ENCODE data around the gene ELAVL2. TPM values are rescaled to one million over a fixed set of nuclear protein-coding genes. Genes with fewer than 3 reads are reported as not detected.

The ELAVL2 gene
- total and polyA plus RNA-seq, 2 of the 4 experiments (the other 2 are of a cell fraction), result 0.36 TPM; not detected in 1

- TF ChIP-seq POLR2A (IDR thresholded peaks at IDR 0.05; ENCODE audit: low read depth, low read length), result no peak
- TF ChIP-seq MXI1 (IDR thresholded peaks at IDR 0.05; ENCODE audit: borderline replicate concordance, low read depth, low read length), result no peak
- no peak for TF ChIP-seq CTCF (conservative IDR thresholded peaks at IDR 0.05; ENCODE audit: low read depth, low read length)
- TF ChIP-seq, protein P1, sequence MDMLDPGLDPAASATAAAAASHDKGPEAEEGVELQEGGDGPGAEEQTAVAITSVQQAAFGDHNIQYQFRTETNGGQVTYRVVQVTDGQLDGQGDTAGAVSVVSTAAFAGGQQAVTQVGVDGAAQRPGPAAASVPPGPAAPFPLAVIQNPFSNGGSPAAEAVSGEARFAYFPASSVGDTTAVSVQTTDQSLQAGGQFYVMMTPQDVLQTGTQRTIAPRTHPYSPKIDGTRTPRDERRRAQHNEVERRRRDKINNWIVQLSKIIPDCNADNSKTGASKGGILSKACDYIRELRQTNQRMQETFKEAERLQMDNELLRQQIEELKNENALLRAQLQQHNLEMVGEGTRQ (IDR thresholded peaks at IDR 0.05; ENCODE audit: low read depth, low read length), result no peak
- TF ChIP-seq CHD1 (IDR thresholded peaks at IDR 0.05; ENCODE audit: low read depth, low read length), result no peak
- TF ChIP-seq, protein P2, sequence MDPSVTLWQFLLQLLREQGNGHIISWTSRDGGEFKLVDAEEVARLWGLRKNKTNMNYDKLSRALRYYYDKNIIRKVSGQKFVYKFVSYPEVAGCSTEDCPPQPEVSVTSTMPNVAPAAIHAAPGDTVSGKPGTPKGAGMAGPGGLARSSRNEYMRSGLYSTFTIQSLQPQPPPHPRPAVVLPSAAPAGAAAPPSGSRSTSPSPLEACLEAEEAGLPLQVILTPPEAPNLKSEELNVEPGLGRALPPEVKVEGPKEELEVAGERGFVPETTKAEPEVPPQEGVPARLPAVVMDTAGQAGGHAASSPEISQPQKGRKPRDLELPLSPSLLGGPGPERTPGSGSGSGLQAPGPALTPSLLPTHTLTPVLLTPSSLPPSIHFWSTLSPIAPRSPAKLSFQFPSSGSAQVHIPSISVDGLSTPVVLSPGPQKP (IDR thresholded peaks at IDR 0.05; ENCODE audit: borderline replicate concordance, low read depth, low read length), result no peak
- TF ChIP-seq CEBPB (IDR thresholded peaks at IDR 0.05; ENCODE audit: low read depth, low read length), result no peak
- no peak for TF ChIP-seq BHLHE40 (IDR thresholded peaks at IDR 0.05; ENCODE audit: low read depth, low read length)
- TF ChIP-seq NFE2L2 (IDR thresholded peaks at IDR 0.05; ENCODE audit: low read depth, low read length), result no peak
- no peak for TF ChIP-seq RFX5 (IDR thresholded peaks at IDR 0.05; ENCODE audit: low read depth, low read length)
- no peak for TF ChIP-seq RCOR1 (IDR thresholded peaks at IDR 0.05; ENCODE audit: insufficient replicate concordance, low read length)
- TF ChIP-seq RAD21 (IDR thresholded peaks at IDR 0.05; ENCODE audit: low read length), result no peak
- no peak for TF ChIP-seq SMC3 (IDR thresholded peaks at IDR 0.05; ENCODE audit: low read depth, low read length)
- no peak for TF ChIP-seq MAFK (IDR thresholded peaks at IDR 0.05; ENCODE audit: low read depth, low read length)
- no peak for TF ChIP-seq MAZ (IDR thresholded peaks at IDR 0.05; ENCODE audit: borderline replicate concordance, low read depth, low read length)
- no peak for TF ChIP-seq FOS (IDR thresholded peaks at IDR 0.05; ENCODE audit: low read depth, low read length)
- Histone ChIP-seq H3K27ac (ENCODE audit: insufficient read depth, low read length) (no peak overlapping the region), H2BK5ac (ENCODE audit: low read depth, low read length, poor library complexity, severe bottlenecking) (no peak overlapping the region), H2AFZ (replicated peaks; ENCODE audit: low read length, poor library complexity) (no peak overlapping the region), H3K79me1 (ENCODE audit: low read depth in 1 of 2, low read length in 2 of 2) (no peaks in the 10 kb centered on the region), H3K9me1 (ENCODE audit: insufficient read depth, low read length) (no peaks in the 10 kb centered on the region), H3K4me1 (ENCODE audit: control insufficient read depth, insufficient read depth, low read length) (no peaks in the 10 kb centered on the region), H2BK20ac (ENCODE audit: low read depth, low read length) (no peak overlapping the region), H4K91ac (ENCODE audit: insufficient read depth, low read depth, low read length) (no peak overlapping the region), H2AK9ac (replicated peaks; ENCODE audit: low read depth, low read length, poor library complexity) (no peak overlapping the region), H3K27me3 (ENCODE audit: control insufficient read depth, insufficient read depth, low read length) (no peaks in the 10 kb centered on the region), H3K18ac (ENCODE audit: low read depth, low read length) (no peak overlapping the region), H4K5ac (ENCODE audit: low read depth, low read length) (no peak overlapping the region), H3K4me2 (ENCODE audit: low read depth, low read length) (no peak overlapping the region), H2AK5ac (ENCODE audit: low read depth, low read length) (no peak overlapping the region), H3K36me3 (ENCODE audit: control insufficient read depth, insufficient read depth, low read length) (no peaks in the 10 kb centered on the region), H3K4me3 (ENCODE audit: insufficient read depth, low read depth, low read length) (no peak overlapping the region), H4K20me1 (ENCODE audit: insufficient read depth, low read length) (no peaks in the 10 kb centered on the region), H3K56ac (ENCODE audit: extremely low read depth, insufficient read depth, low read length) (no peak overlapping the region), H3K14ac (replicated peaks; ENCODE audit: low read depth, low read length) (no peak overlapping the region), H2BK15ac (ENCODE audit: low read depth, low read length) (no peak overlapping the region), H3K9me3 (ENCODE audit: control insufficient read depth, insufficient read depth, low read length) (peaks cover 3% of the 10 kb centered on the region; the same call in 1 of the 2 replicates), H3K23ac (ENCODE audit: low read depth, low read length) (no peak overlapping the region), H2BK120ac (ENCODE audit: low read depth, low read length) (no peak overlapping the region), H4K8ac (ENCODE audit: low read depth in 2 of 2, low read length in 2 of 2) (no peak overlapping the region), H3K9ac (ENCODE audit: low read depth, low read length) (no peak overlapping the region), H3K4ac (ENCODE audit: low read depth, low read length) (no peak overlapping the region)
- POLR2A ChIA-PET (ENCODE audit: unreplicated experiment), result no interaction called here
- WGBS, 2 experiments (ENCODE audit: extremely low coverage in 2 of 2, insufficient read length in 1 of 2), result no CpG with 5 or more reads among the region's 3 CpGs
- CTCF ChIA-PET, result no interaction called here
- no peak for ATAC-seq (ENCODE audit: low read depth)
- dilution Hi-C loops (cut with HindIII; ENCODE audit: low sequenced_read_pairs, unreplicated experiment), result no loop called here
- in situ Hi-C loops (cut with MboI; ENCODE audit: low sequenced_read_pairs), result no loop called here
- no peak for DNase-seq
- no TSS peak for BruUV-seq (replicated peaks)
- intact Hi-C loops (cut with micrococcal nuclease), result no loop called here
These were observed 94.7 kb downstream of the ELAVL2 start for GRCh38 chr9:23731353-23731752.
